K562 (cell line): ENCODE results near the gene ROBO3. TPM values are rescaled to one million over a fixed set of nuclear protein-coding genes. Genes with fewer than 3 reads are reported as not detected.
A peak's percentile ranks its signal among the peaks of the same experiment; 100 is the strongest.

Experiments used
- ATAC-seq: fragments of 200-7000 bp; cut with Tn5 transposase; 3 replicates; pipeline ENCODE4 v1.9.1; 2020; ENCODE audit warnings: moderate library complexity
- BruUV-seq: library from RNA; stranded (reverse); fragments of 400-500 nt; replicated peaks from 2 replicates; lab custom pipeline; 2021; lab: Mats Ljungman, UMichigan
- CTCF ChIA-PET: fragments of 300-600 bp; formaldehyde crosslinking; extraction: SDS; loops from one replicate; lab custom pipeline; 2021; ENCODE audit warnings: low intra/inter-chr PET ratio; lab: Yijun Ruan, JAX
- POLR2A ChIA-PET: fragments of 300-600, 350-650 bp; sonication (Branson Sonifier 250); formaldehyde crosslinking; extraction: SDS; loops from one replicate; lab custom pipeline; 2021; ENCODE audit warnings: antibody characterized with exemption, inconsistent platforms; lab: Yijun Ruan, JAX
- DNase-seq, 4 experiments: peaks; one replicate each; pipeline versions ENCODE4 v3.0.0 to v3.0.0-alpha.2; 2011 to 2018; ENCODE audit warnings: low spot score in 3 of 4, mixed read lengths in 3 of 4; ENCODE audit errors: extremely low read depth in 1 of 4
- FAIRE-seq: peaks from 2 replicates; lab custom pipeline; 2011; peaks lifted over from hg19 to GRCh38; lab: Jason Lieb, UNC
- H2AFZ ChIP-seq: 2 replicates; pipeline ENCODE4 v1.6.0; 2011; ENCODE audit warnings: low read depth, low read length, control low read depth, inconsistent platforms
- H3K27ac ChIP-seq: fragments of 200-600 bp; 3 replicates; pipeline ENCODE4 v1.8.0; 2011; ENCODE audit warnings: low read depth, mild to moderate bottlenecking, control low read depth, inconsistent platforms, low read length, moderate library complexity, mixed read lengths; ENCODE audit errors: extremely low read depth
- H3K27me3 ChIP-seq, 2 experiments: fragments of 300-600 bp in 1 of 2; 2 replicates in 1 of 2; 3 replicates in 1 of 2; pipeline versions ENCODE4 v1.6.0 to v1.8.0; 2011; ENCODE audit warnings: inconsistent platforms in 2 of 2, low read length in 2 of 2, mild to moderate bottlenecking in 1 of 2, mixed read lengths in 1 of 2, moderate library complexity in 1 of 2; ENCODE audit not compliant: control insufficient read depth in 2 of 2, insufficient read depth in 2 of 2
- H3K36me3 ChIP-seq: fragments of 300-600 bp; 3 replicates; pipeline ENCODE4 v1.8.0; 2011; ENCODE audit warnings: mild to moderate bottlenecking, low read length, inconsistent platforms; ENCODE audit not compliant: control insufficient read depth, insufficient read depth
- H3K4me1 ChIP-seq, 2 experiments: fragments of 200-600 bp in 1 of 2; replicated peaks in 1 of 2; 2 replicates in 1 of 2; 3 replicates in 1 of 2; pipeline versions ENCODE4 v1.5.1 to v1.8.0; 2011; ENCODE audit warnings: inconsistent platforms in 2 of 2, low read length in 2 of 2, mild to moderate bottlenecking in 1 of 2, mixed read lengths in 1 of 2, moderate library complexity in 1 of 2; ENCODE audit not compliant: control insufficient read depth in 2 of 2, insufficient read depth in 2 of 2
- H3K4me2 ChIP-seq: 2 replicates; pipeline ENCODE4 v1.6.1; 2011; ENCODE audit warnings: low read length, control low read depth, inconsistent platforms, mixed read lengths; ENCODE audit not compliant: insufficient read depth
- H3K4me3 ChIP-seq: fragments of 200-600 bp; sonication (generic), shearing (Covaris generic); 2 replicates; pipeline ENCODE4 v1.5.1; 2016; ENCODE audit warnings: control low read depth, inconsistent platforms
- H3K79me2 ChIP-seq: fragments of 200-600 bp; 3 replicates; pipeline ENCODE4 v1.8.0; 2011; ENCODE audit warnings: low read length, inconsistent platforms; ENCODE audit not compliant: control insufficient read depth, insufficient read depth
- H3K9ac ChIP-seq, 2 experiments: 2 replicates each; pipeline versions ENCODE4 v1.6.0 to v1.6.1; 2011; ENCODE audit warnings: low read depth in 2 of 2, low read length in 2 of 2, control low read depth in 1 of 2, inconsistent platforms in 1 of 2, mild to moderate bottlenecking in 1 of 2, mixed read lengths in 1 of 2; ENCODE audit not compliant: insufficient read depth in 1 of 2
- H3K9me1 ChIP-seq: one replicate; pipeline ENCODE4 v1.6.0; 2011; ENCODE audit warnings: inconsistent platforms, mild to moderate bottlenecking, low read length, moderate library complexity; ENCODE audit not compliant: control insufficient read depth, insufficient read depth
- H3K9me3 ChIP-seq: replicated peaks from 2 replicates; pipeline ENCODE4 v1.5.1; 2011; ENCODE audit warnings: low read depth, low read length, inconsistent platforms; ENCODE audit not compliant: control insufficient read depth, insufficient read depth
- H4K20me1 ChIP-seq: replicated peaks from 2 replicates; pipeline ENCODE4 v1.6.1; 2011; ENCODE audit warnings: low read length, inconsistent platforms, mixed read lengths; ENCODE audit not compliant: control insufficient read depth, insufficient read depth
- HDAC6 ChIP-seq: IDR thresholded peaks from 2 replicates; pipeline ENCODE4 v1.6.1; 2012; ENCODE audit warnings: low read depth, mild to moderate bottlenecking, control low read depth, inconsistent platforms, low read length, moderate library complexity
- PCBP1 ChIP-seq: fragments of 200-400 bp; formaldehyde crosslinking; IDR thresholded peaks from 2 replicates; pipeline ENCODE4 v1.6.1; 2018; ENCODE audit warnings: mild to moderate bottlenecking, low read depth, low read length; ENCODE audit not compliant: poor library complexity, severe bottlenecking
- PHF21A ChIP-seq: fragments of 450-650 bp; IDR thresholded peaks from 2 replicates; pipeline ENCODE4 v1.6.1; 2017; ENCODE audit warnings: low read depth, borderline replicate concordance
- RUNX1 ChIP-seq: sonication (generic); IDR thresholded peaks from 2 replicates; pipeline ENCODE4 v1.6.1; 2016; ENCODE audit warnings: antibody characterized with exemption, low read depth
- WGBS: fragments of 100-300 bp; shearing (Covaris generic); methylation state at CpG from one replicate; pipeline ENCODE4 v1.1.6; 2016; ENCODE audit warnings: low coverage, mixed read lengths; ENCODE audit not compliant: insufficient coverage; ENCODE audit errors: missing lambda C conversion rate; 5-methylcytosine and 5-hydroxymethylcytosine counted together
- in situ Hi-C: fragments of 300-500 bp; cut with MboI; formaldehyde crosslinking; loops from 4 replicates; pipeline ENCODE4 v1.15.0; 2018; ENCODE audit warnings: inconsistent platforms, mixed read lengths
- intact Hi-C: fragments of 100-400 bp; cut with micrococcal nuclease; formaldehyde crosslinking; loops from 2 replicates; pipeline ENCODE4 v1.14.2; 2022
- polyA plus RNA-seq, 8 experiments: library from polyadenylated mRNA; depleted of rRNA in 4 of 8; stranded (reverse) in 5 of 8; unstranded in 3 of 8; fragments of >200 nt; fragmentation: Nextera tagmentation in 2 of 8; fragmentation: Illumina TruSeq in 1 of 8; extraction: Ambion mirVana in 2 of 8; extraction: Trizol in 1 of 8; gene quantifications; 2 replicates each; pipeline versions ENCODE4 v1.2.1 to v1.2.3, GENCODE V29; 2011 to 2014; ENCODE audit warnings: inconsistent platforms in 1 of 8, missing spikeins in 1 of 8
- total RNA-seq, 7 experiments: library from RNA; depleted of rRNA in 6 of 7; stranded (reverse); fragments of >200 nt in 6 of 7; fragmentation: Illumina TruSeq in 2 of 7; extraction: Trizol in 2 of 7; gene quantifications; 2 replicates each; pipeline versions ENCODE4 v1.2.1 to v1.2.3, GENCODE V29; 2011 to 2021; ENCODE audit warnings: low replicate concordance in 1 of 7
- TF ChIP-seq, protein P1 (sequence below): fragments of 450-650 bp; IDR thresholded peaks from 2 replicates; pipeline ENCODE4 v1.6.1; 2017; ENCODE audit warnings: antibody characterized with exemption
- TF ChIP-seq, protein P2 (sequence below): sonication (generic); formaldehyde crosslinking; IDR thresholded peaks from 2 replicates; pipeline ENCODE4 v1.8.0; 2022; ENCODE audit warnings: missing genetic modification reagents, mild to moderate bottlenecking, borderline replicate concordance

ROBO3 gene
- total and polyA plus RNA-seq, 9 of the 15 experiments (the other 6 are each of a cell fraction or from before 2014, with no cell fraction given): 0.29 to 1.4 (median 0.97) TPM; not detected in 2

DNA sequence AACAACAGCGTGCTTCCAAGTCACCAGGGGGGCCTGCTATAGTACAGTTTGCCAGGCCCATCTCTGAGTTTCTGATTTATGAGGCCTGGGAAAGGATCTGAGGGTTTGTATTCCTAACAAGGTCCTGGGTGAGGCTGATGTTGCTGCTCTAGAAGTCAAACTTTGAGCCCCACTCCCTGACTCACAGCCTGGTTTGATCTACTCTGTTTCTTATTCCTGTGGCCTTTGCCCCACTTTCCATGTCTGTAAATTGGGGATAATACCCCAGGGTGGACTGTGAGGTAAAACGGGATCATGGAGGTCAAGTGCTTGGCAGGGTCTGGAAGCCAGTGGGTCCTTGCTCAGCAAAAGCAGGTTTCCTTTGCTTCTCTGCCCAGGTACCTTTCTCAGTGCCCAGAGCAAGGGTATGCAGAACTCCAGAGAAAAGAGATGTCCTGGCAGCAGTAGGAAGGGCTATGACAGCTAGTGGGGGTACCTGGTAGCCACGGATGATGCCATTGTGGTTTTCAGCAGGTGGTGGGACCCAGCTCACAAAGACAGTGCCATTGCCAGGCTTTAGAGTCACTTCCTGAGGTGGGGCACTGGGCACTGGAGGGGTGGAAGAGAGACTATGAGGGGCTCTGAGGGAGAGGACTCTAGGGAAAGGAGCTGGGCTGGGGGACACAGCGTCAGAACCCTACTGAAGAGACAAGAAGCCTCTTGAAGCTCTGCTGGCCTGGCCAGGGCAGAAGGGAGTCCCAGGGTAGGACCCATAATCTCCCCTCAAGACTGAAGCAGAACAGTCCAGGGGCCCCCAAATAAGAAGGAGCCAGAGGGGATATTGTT lies 29.6 kb downstream of the ROBO3 start (continued):
- TF ChIP-seq, protein P1, sequence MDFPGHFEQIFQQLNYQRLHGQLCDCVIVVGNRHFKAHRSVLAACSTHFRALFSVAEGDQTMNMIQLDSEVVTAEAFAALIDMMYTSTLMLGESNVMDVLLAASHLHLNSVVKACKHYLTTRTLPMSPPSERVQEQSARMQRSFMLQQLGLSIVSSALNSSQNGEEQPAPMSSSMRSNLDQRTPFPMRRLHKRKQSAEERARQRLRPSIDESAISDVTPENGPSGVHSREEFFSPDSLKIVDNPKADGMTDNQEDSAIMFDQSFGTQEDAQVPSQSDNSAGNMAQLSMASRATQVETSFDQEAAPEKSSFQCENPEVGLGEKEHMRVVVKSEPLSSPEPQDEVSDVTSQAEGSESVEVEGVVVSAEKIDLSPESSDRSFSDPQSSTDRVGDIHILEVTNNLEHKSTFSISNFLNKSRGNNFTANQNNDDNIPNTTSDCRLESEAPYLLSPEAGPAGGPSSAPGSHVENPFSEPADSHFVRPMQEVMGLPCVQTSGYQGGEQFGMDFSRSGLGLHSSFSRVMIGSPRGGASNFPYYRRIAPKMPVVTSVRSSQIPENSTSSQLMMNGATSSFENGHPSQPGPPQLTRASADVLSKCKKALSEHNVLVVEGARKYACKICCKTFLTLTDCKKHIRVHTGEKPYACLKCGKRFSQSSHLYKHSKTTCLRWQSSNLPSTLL: no peak
- TF ChIP-seq HDAC6 (no peak), PHF21A (no peak), RUNX1 (no peak)
- TF ChIP-seq, all 486 proteins: peak for 0

DNA sequence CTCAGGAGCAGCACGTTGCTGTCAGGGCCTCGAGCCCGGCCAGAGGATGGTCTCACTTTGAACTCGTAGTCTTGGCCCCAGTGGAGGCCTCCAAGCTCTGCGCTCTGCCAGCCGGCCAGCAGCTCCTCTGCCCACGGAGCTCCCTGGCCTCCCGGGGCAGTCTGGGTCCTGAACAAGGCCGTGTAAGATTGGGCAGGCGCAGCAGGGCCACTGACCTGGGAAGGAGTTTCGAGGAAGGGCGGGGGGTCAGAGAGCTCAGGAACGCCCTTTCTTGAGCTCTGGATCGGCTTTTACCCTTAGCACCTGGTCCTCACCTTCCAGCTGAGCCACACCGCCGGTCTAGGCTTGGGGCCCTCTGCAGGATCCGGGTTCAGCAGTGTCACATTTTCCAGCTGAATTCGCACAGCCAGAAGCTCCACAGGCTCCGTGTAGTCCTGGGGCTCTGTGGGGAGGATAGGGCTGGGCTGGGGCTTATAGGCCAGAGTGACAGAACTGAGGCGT lies 30.3 kb downstream of the ROBO3 start:
- Histone ChIP-seq H3K27me3 (peaks cover 20 to 70% of the 10 kb centered on the region in 2 experiments), H3K9me1 (peaks cover 2% of the 10 kb centered on the region), H2AFZ (no peak overlapping the region), H3K9ac (no peak overlapping the region), H3K4me2 (no peak overlapping the region), H3K4me3 (no peak overlapping the region), H3K27ac (no peak overlapping the region), H3K36me3 (no peaks in the 10 kb centered on the region), H3K4me1 (no peaks in the 10 kb centered on the region), H3K79me2 (no peaks in the 10 kb centered on the region), H4K20me1 (0 out of 2 replicates have a peak, but pooled peaks cover 4% of the 10 kb centered on the region), H3K9me3 (no peaks in the 10 kb centered on the region)
- in situ Hi-C loops: no loop called here
- ChIA-PET CTCF (no interaction called here), POLR2A (interaction anchor here (1.3 kb wide), 1 partner anchor 14 kb away, joined by 4 read pairs; no protein-coding TSS in a partner anchor)
- peak; percentile 34 for ATAC-seq
- DNase-seq: no peak
- no TSS peak for BruUV-seq
- TF ChIP-seq PCBP1: no peak
- TF ChIP-seq, protein P2, sequence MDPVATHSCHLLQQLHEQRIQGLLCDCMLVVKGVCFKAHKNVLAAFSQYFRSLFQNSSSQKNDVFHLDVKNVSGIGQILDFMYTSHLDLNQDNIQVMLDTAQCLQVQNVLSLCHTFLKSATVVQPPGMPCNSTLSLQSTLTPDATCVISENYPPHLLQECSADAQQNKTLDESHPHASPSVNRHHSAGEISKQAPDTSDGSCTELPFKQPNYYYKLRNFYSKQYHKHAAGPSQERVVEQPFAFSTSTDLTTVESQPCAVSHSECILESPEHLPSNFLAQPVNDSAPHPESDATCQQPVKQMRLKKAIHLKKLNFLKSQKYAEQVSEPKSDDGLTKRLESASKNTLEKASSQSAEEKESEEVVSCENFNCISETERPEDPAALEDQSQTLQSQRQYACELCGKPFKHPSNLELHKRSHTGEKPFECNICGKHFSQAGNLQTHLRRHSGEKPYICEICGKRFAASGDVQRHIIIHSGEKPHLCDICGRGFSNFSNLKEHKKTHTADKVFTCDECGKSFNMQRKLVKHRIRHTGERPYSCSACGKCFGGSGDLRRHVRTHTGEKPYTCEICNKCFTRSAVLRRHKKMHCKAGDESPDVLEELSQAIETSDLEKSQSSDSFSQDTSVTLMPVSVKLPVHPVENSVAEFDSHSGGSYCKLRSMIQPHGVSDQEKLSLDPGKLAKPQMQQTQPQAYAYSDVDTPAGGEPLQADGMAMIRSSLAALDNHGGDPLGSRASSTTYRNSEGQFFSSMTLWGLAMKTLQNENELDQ (CRISPR knock-in tag): no peak
- 4% methylated on average over 20 of the region's 20 CpGs for WGBS
- no peak for FAIRE-seq
- intact Hi-C loops: no loop called here
